ENCODE measurements around the gene PARVB. TPM values are rescaled to one million over a fixed set of nuclear protein-coding genes. Genes with fewer than 3 reads are reported as not detected.

The PARVB gene
- total and polyA plus RNA-seq, 2 donors (not counting 1 experiment from before 2014, with no cell fraction given), result 12.1 to 47.3 TPM

- TF ChIP-seq EZH2 (IDR thresholded peaks at IDR 0.05; ENCODE audit: low read length, missing control alignments), result no peak
- TF ChIP-seq, protein P1, sequence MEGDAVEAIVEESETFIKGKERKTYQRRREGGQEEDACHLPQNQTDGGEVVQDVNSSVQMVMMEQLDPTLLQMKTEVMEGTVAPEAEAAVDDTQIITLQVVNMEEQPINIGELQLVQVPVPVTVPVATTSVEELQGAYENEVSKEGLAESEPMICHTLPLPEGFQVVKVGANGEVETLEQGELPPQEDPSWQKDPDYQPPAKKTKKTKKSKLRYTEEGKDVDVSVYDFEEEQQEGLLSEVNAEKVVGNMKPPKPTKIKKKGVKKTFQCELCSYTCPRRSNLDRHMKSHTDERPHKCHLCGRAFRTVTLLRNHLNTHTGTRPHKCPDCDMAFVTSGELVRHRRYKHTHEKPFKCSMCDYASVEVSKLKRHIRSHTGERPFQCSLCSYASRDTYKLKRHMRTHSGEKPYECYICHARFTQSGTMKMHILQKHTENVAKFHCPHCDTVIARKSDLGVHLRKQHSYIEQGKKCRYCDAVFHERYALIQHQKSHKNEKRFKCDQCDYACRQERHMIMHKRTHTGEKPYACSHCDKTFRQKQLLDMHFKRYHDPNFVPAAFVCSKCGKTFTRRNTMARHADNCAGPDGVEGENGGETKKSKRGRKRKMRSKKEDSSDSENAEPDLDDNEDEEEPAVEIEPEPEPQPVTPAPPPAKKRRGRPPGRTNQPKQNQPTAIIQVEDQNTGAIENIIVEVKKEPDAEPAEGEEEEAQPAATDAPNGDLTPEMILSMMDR (conservative IDR thresholded peaks at IDR 0.05 in 1 of 2, IDR thresholded peaks at IDR 0.05 in 1 of 2; ENCODE audit: low read depth in 1 of 2, low read length in 2 of 2), result no peak
- Histone ChIP-seq H3K4me3 (replicated peaks in 1 of 4; ENCODE audit: control extremely low read depth in 1 of 4, insufficient read depth in 1 of 4, low read depth in 3 of 4, low read length in 4 of 4) (no peak overlapping the region), H3K27me3 (ENCODE audit: control insufficient read depth, insufficient read depth, low read length) (no peaks in the 10 kb centered on the region), H3K36me3 (ENCODE audit: control insufficient read depth, insufficient read depth, low read length) (peaks cover 2% of the 10 kb centered on the region), H3K27ac (ENCODE audit: insufficient read depth, low read length) (no peak overlapping the region), H3K9me3 (ENCODE audit: control insufficient read depth, insufficient read depth, low read depth, low read length) (no peaks in the 10 kb centered on the region), H3K4me1 (ENCODE audit: control insufficient read depth, extremely low read depth, insufficient read depth, low read length) (peaks cover 6% of the 10 kb centered on the region), H3K4me2 (ENCODE audit: extremely low read depth, insufficient read depth, low read length) (no peak overlapping the region), H2AFZ (ENCODE audit: low read length) (no peak overlapping the region), H3K79me2 (ENCODE audit: control insufficient read depth, insufficient read depth, low read length) (peaks cover 4% of the 10 kb centered on the region), H3K9ac (ENCODE audit: insufficient read depth, low read length) (no peak overlapping the region), H4K20me1 (ENCODE audit: control insufficient read depth, extremely low read depth, insufficient read depth, low read length) (no peaks in the 10 kb centered on the region)
- DNase-seq (ENCODE audit: low read depth in 2 of 2), result no peak
Observed at GRCh38 chr22:44018594-44018993, 5.5 kb upstream of the PARVB start.

GRCh38 chr22:44019416-44019815, 4.7 kb upstream of the PARVB start:
- no peak overlapping the region for H3K27ac ChIP-seq (ENCODE audit: insufficient read depth, low read length)
- TF ChIP-seq, protein P1 (conservative IDR thresholded peaks at IDR 0.05 in 1 of 2, IDR thresholded peaks at IDR 0.05 in 1 of 2; ENCODE audit: low read depth in 1 of 2, low read length in 2 of 2), result no peak
- no peak for TF ChIP-seq EZH2 (IDR thresholded peaks at IDR 0.05; ENCODE audit: low read length, missing control alignments)
- H3K9me3 ChIP-seq (ENCODE audit: control insufficient read depth, insufficient read depth, low read depth, low read length), result no peaks in the 10 kb centered on the region
- no peak overlapping the region for H3K9ac ChIP-seq (ENCODE audit: insufficient read depth, low read length)
- H2AFZ ChIP-seq (ENCODE audit: low read length), result no peak overlapping the region
- no peaks in the 10 kb centered on the region for H4K20me1 ChIP-seq (ENCODE audit: control insufficient read depth, extremely low read depth, insufficient read depth, low read length)
- no peak overlapping the region for H3K4me2 ChIP-seq (ENCODE audit: extremely low read depth, insufficient read depth, low read length)
- no peak overlapping the region for H3K4me3 ChIP-seq (replicated peaks in 1 of 4; ENCODE audit: control extremely low read depth in 1 of 4, insufficient read depth in 1 of 4, low read depth in 3 of 4, low read length in 4 of 4)
- H3K36me3 ChIP-seq (ENCODE audit: control insufficient read depth, insufficient read depth, low read length), result peaks cover 2% of the 10 kb centered on the region
- no peaks in the 10 kb centered on the region for H3K27me3 ChIP-seq (ENCODE audit: control insufficient read depth, insufficient read depth, low read length)
- no peak for DNase-seq (ENCODE audit: low read depth in 2 of 2)
- H3K4me1 ChIP-seq (ENCODE audit: control insufficient read depth, extremely low read depth, insufficient read depth, low read length), result peaks cover 8% of the 10 kb centered on the region
- H3K79me2 ChIP-seq (ENCODE audit: control insufficient read depth, insufficient read depth, low read length), result peaks cover 7% of the 10 kb centered on the region

- Histone ChIP-seq H3K79me2 (ENCODE audit: control insufficient read depth, insufficient read depth, low read length) (peaks cover 7% of the 10 kb centered on the region), H3K9me3 (ENCODE audit: control insufficient read depth, insufficient read depth, low read depth, low read length) (no peaks in the 10 kb centered on the region), H3K36me3 (ENCODE audit: control insufficient read depth, insufficient read depth, low read length) (peaks cover 2% of the 10 kb centered on the region), H3K27ac (ENCODE audit: insufficient read depth, low read length) (no peak overlapping the region), H4K20me1 (ENCODE audit: control insufficient read depth, extremely low read depth, insufficient read depth, low read length) (no peaks in the 10 kb centered on the region), H3K4me3 (replicated peaks in 1 of 4; ENCODE audit: control extremely low read depth in 1 of 4, insufficient read depth in 1 of 4, low read depth in 3 of 4, low read length in 4 of 4) (no peak overlapping the region), H2AFZ (ENCODE audit: low read length) (no peak overlapping the region), H3K9ac (ENCODE audit: insufficient read depth, low read length) (no peak overlapping the region), H3K4me1 (ENCODE audit: control insufficient read depth, extremely low read depth, insufficient read depth, low read length) (peaks cover 8% of the 10 kb centered on the region), H3K4me2 (ENCODE audit: extremely low read depth, insufficient read depth, low read length) (no peak overlapping the region), H3K27me3 (ENCODE audit: control insufficient read depth, insufficient read depth, low read length) (no peaks in the 10 kb centered on the region)
- TF ChIP-seq, protein P1 (conservative IDR thresholded peaks at IDR 0.05 in 1 of 2, IDR thresholded peaks at IDR 0.05 in 1 of 2; ENCODE audit: low read depth in 1 of 2, low read length in 2 of 2), result no peak
- DNase-seq (ENCODE audit: low read depth in 2 of 2), result no peak
Observed at GRCh38 chr22:44019846-44020245, 4.3 kb upstream of the PARVB start.
